GM23338 (cell line): ENCODE measurements around the gene PACS1.

Source experiments
- CTCF ChIP-seq, 2 experiments: fragments of 200-600 bp in 1 of 2; sonication (generic) in 1 of 2; conservative IDR thresholded peaks; 2 replicates each; pipeline versions ENCODE4 v1.5.1 to v1.6.1; 2016 to 2017; ENCODE audit warnings: antibody characterized with exemption in 2 of 2, low read depth in 2 of 2, mild to moderate bottlenecking in 2 of 2, moderate library complexity in 1 of 2
- EZH2 ChIP-seq: fragments of 200-600 bp; sonication (generic); IDR thresholded peaks from one replicate; pipeline ENCODE4 v1.8.0; 2017; ENCODE audit warnings: antibody characterized with exemption, mild to moderate bottlenecking, low read depth; ENCODE audit not compliant: unreplicated experiment
- POLR2AphosphoS5 ChIP-seq: IDR thresholded peaks from 2 replicates; pipeline ENCODE4 v1.6.1; 2016; ENCODE audit warnings: antibody characterized with exemption, low read depth
- ZNF114 ChIP-seq: fragments of 250-450 bp; sonication (Bioruptor Pico); IDR thresholded peaks from 2 replicates; pipeline ENCODE4 v1.5.0; 2020; ENCODE audit warnings: mild to moderate bottlenecking, moderate library complexity
- TF ChIP-seq, protein P1 (sequence below): IDR thresholded peaks from one replicate; pipeline ENCODE4 v1.6.1; 2018; ENCODE audit warnings: antibody characterized with exemption; ENCODE audit not compliant: unreplicated experiment

- TF ChIP-seq, protein P1, sequence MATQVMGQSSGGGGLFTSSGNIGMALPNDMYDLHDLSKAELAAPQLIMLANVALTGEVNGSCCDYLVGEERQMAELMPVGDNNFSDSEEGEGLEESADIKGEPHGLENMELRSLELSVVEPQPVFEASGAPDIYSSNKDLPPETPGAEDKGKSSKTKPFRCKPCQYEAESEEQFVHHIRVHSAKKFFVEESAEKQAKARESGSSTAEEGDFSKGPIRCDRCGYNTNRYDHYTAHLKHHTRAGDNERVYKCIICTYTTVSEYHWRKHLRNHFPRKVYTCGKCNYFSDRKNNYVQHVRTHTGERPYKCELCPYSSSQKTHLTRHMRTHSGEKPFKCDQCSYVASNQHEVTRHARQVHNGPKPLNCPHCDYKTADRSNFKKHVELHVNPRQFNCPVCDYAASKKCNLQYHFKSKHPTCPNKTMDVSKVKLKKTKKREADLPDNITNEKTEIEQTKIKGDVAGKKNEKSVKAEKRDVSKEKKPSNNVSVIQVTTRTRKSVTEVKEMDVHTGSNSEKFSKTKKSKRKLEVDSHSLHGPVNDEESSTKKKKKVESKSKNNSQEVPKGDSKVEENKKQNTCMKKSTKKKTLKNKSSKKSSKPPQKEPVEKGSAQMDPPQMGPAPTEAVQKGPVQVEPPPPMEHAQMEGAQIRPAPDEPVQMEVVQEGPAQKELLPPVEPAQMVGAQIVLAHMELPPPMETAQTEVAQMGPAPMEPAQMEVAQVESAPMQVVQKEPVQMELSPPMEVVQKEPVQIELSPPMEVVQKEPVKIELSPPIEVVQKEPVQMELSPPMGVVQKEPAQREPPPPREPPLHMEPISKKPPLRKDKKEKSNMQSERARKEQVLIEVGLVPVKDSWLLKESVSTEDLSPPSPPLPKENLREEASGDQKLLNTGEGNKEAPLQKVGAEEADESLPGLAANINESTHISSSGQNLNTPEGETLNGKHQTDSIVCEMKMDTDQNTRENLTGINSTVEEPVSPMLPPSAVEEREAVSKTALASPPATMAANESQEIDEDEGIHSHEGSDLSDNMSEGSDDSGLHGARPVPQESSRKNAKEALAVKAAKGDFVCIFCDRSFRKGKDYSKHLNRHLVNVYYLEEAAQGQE, result no peak
- TF ChIP-seq CTCF (conservative IDR thresholded peaks at IDR 0.05; ENCODE audit: low read depth in 2 of 2) (no peak), EZH2 (no peak), POLR2AphosphoS5 (no peak), ZNF114 (no peak)
Observed at GRCh38 chr11:66247801-66248200, 177.7 kb downstream of the PACS1 start.
